Mucosa of descending colon (tissue), 3 donors: Measurements from ENCODE around the gene ENAH. TPM values are rescaled to one million over a fixed set of nuclear protein-coding genes. Genes with fewer than 3 reads are reported as not detected.
A peak's percentile ranks its signal among the peaks of the same experiment; 100 is the strongest.

Experiments used
- ATAC-seq: fragments of 200-7000 bp; cut with Tn5 transposase; one replicate; pipeline ENCODE4 v1.9.1; 2020; ENCODE audit warnings: mild to moderate bottlenecking, moderate library complexity
- DNase-seq, 3 donors: peaks; one replicate each; pipeline ENCODE4 v3.0.0-alpha.2; 2020
- H3K36me3 ChIP-seq: fragments of 200-600 bp; one replicate; pipeline ENCODE4 v1.8.0; 2021; ENCODE audit warnings: low read depth, mild to moderate bottlenecking
- H3K4me1 ChIP-seq: fragments of 200-600 bp; one replicate; pipeline ENCODE4 v1.8.0; 2021; ENCODE audit warnings: low read depth, mild to moderate bottlenecking
- H3K4me3 ChIP-seq: fragments of 200-600 bp; one replicate; pipeline ENCODE4 v1.8.0; 2021; ENCODE audit warnings: mild to moderate bottlenecking
- H3K9me3 ChIP-seq: fragments of 200-600 bp; one replicate; pipeline ENCODE4 v1.8.0; 2021; ENCODE audit warnings: mild to moderate bottlenecking
- intact Hi-C, 2 donors: fragments of 100-400 bp; cut with DNase I in 1 of 2; cut with micrococcal nuclease in 1 of 2; formaldehyde crosslinking; loops; one replicate each; pipeline versions ENCODE4 v1.11.0 to v1.11.1; 2022; cut with DNase I, micrococcal nuclease
- total RNA-seq, 3 donors: library from RNA; stranded (reverse); fragmentation: NEBNext Ultra II Directional in 2 of 3; extraction: Animal tissue kit (Norgen Biotek cat#: 25700) in 2 of 3; gene quantifications; one replicate each; pipeline versions ENCODE4 v1.2.1 to v1.2.4, GENCODE V29; 2021 to 2023
- TF ChIP-seq, protein P1 (sequence below): fragments of 200-600 bp; IDR thresholded peaks from one replicate; pipeline ENCODE4 v1.8.0; 2022; ENCODE audit warnings: antibody characterized with exemption, mild to moderate bottlenecking
- donor health status: DM: no; HTN: no; CAD: no; lungs with moderate emphysema.
- donor health status: DM: no; HTN: no; CAD: no.
- donor health status: DM: no; HTN: yes; CAD: no.

The ENAH gene
- total RNA-seq, 3 donors from 2014 or later, result 17.6 to 130 (median 41.3) TPM

DNA sequence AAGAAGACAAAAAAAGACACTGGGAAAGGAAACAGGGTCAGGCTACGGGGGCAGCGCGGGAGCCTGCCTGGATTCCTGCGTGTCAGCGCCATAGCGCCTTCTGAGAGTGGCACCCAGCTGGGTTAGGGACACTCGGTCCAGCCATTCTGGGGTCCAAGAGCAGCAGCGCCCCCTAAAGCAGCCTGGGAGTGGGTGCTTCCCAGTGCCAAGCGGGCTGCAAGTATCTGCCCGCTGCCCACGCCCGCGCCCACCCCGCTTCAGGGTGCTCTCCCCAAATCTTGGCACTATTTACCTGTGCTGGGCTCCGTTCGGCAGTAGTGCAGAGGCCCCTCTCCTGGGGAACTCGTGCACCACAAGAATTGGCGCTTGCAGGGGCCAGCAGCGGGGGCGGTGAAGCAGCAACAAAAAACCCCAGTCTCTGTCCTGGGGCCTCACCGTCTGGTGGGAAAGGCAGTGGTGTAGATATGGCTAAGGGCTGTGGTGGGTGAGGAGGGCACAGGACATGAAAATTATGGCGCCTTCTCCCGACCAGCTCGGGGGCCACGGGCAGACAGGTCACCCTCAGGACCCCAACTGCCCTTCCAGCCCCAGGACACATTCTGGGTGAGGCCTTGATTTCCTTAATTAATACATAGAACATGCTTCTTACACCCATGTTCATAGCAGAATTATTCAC lies 200.9 kb downstream of the ENAH start:
- intact Hi-C loops, result no loop called here
- H3K4me1 ChIP-seq, result peaks cover 14% of the 10 kb centered on the region
- no peak for ATAC-seq
- DNase-seq, result no peak
- no peak overlapping the region for H3K4me3 ChIP-seq
- H3K36me3 ChIP-seq, result no peaks in the 10 kb centered on the region
- TF ChIP-seq, protein P1, sequence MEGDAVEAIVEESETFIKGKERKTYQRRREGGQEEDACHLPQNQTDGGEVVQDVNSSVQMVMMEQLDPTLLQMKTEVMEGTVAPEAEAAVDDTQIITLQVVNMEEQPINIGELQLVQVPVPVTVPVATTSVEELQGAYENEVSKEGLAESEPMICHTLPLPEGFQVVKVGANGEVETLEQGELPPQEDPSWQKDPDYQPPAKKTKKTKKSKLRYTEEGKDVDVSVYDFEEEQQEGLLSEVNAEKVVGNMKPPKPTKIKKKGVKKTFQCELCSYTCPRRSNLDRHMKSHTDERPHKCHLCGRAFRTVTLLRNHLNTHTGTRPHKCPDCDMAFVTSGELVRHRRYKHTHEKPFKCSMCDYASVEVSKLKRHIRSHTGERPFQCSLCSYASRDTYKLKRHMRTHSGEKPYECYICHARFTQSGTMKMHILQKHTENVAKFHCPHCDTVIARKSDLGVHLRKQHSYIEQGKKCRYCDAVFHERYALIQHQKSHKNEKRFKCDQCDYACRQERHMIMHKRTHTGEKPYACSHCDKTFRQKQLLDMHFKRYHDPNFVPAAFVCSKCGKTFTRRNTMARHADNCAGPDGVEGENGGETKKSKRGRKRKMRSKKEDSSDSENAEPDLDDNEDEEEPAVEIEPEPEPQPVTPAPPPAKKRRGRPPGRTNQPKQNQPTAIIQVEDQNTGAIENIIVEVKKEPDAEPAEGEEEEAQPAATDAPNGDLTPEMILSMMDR, result no peak
- no peaks in the 10 kb centered on the region for H3K9me3 ChIP-seq

DNA sequence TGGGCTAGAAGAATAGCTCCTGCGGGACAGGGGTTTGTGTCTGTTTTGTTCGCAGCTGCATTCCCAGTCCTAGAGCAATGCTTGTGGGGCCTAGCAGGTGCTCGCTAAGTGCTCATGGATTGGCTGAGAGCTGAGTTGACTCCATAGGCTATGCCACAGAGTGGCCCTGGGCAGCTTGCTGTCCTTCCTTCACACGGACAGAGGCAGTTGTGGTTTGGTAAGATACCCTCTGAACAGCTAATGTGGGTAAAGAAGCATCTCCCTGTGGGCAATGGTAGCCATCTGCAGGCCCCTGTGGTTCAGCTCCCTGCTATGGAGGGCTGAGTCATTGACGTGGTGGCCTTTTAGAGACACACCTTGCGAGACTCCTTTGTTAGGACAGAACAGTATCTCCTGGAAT lies 201.6 kb downstream of the ENAH start:
- no peaks in the 10 kb centered on the region for H3K9me3 ChIP-seq
- no peak for ATAC-seq
- no peak overlapping the region for H3K4me3 ChIP-seq
- TF ChIP-seq, protein P1, result no peak
- H3K4me1 ChIP-seq, result peaks cover 20% of the 10 kb centered on the region
- H3K36me3 ChIP-seq, result no peaks in the 10 kb centered on the region
- intact Hi-C loops, result no loop called here
- no peak for DNase-seq

DNA sequence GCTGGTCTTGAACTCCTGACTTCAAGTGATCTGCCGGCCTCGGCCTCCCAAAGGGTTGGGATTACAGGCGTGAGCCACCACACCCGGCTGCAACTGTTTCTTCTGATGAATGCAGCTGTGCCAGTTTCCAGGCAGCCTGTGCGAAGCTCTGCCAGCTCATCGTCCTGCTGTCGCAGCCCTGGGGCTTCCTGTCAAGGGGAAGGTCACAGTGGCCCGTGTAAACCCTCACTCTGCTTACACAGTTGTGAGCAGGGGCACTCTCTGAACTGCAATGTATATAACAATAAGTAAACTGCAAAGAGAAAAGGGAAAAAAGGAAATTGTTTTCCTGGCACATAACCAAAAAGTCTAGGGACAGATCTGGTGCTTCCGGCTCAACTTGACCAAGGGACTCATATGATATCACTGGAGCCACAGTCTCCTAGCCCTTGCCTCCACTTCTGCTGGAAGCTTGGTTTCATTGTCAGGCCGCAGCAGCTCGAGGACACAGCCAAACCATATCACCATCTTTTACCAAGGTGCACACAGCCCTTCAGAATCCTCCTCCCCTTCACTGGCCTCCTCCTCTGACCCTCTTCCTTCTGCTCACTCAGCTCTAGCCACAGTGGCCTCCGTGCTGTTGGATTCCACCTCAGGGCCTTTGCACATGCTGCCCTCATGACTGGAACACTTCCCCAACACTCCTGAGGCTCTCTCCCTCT lies 202.3 kb downstream of the ENAH start:
- peaks cover 27% of the 10 kb centered on the region for H3K4me1 ChIP-seq
- no peak overlapping the region for H3K4me3 ChIP-seq
- intact Hi-C loops, result no loop called here
- TF ChIP-seq, protein P1, result no peak
- DNase-seq (peak in 2 of 3 donors; percentile 42 to 64), ATAC-seq (peak; percentile 1)
- no peaks in the 10 kb centered on the region for H3K9me3 ChIP-seq
- H3K36me3 ChIP-seq, result no peaks in the 10 kb centered on the region

DNA sequence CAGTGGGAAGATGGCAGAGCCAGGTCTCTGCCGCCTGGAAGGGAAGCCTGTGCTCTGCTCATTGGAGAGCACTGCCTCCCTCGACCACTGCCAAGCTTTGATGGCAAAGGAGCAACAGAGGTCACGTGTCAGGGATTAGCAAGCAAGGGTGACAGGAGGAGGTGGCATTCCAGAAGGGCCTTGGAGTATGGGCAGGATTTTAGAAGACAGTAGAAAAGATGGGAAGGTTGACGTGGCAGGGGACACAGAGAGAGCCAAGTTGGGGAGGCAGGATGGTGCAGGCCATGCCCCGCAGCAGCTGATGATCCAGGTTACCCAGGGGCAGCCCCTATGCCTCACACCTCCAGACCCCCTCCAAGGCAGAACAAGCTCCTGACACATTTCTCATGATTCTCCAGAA lies 203.1 kb downstream of the ENAH start:
- H3K9me3 ChIP-seq, result no peaks in the 10 kb centered on the region
- no peaks in the 10 kb centered on the region for H3K36me3 ChIP-seq
- no peak for ATAC-seq
- H3K4me3 ChIP-seq, result no peak overlapping the region
- peak in 1 of 3 donors; percentile 40 for DNase-seq
- intact Hi-C loops, result no loop called here
- TF ChIP-seq, protein P1, result no peak
- H3K4me1 ChIP-seq, result peaks cover 36% of the 10 kb centered on the region

DNA sequence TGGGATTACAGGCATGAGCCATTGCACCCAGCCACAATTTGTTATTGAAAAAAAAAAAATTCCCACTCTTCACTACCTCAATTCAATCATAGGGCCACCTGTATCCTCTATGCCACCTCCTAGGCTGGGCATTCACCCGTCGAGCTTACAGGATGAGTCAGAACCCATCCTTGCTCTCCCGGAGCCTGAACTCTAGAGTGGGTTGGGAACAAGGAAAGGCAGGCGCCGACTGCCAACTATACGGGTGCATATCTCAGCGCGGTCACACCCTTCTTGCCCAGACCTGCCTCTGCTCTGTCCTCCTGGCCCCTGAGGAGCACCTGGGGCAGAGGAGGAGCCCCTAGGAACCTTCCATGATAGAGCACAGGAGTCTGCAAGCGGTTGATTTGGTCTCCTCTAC lies 203.7 kb downstream of the ENAH start:
- Histone ChIP-seq H3K9me3 (no peaks in the 10 kb centered on the region), H3K36me3 (no peaks in the 10 kb centered on the region), H3K4me1 (peaks cover 40% of the 10 kb centered on the region), H3K4me3 (no peak overlapping the region)
- TF ChIP-seq, protein P1, result no peak
- ATAC-seq, result peak; percentile 69
- intact Hi-C loops, result no loop called here
- peak in 2 of 3 donors; percentile 71 to 77 for DNase-seq
